VCaP (cell line): ENCODE results near the gene OCLN.
"Not testable (repeated sequence)": the region's sequence is repeated elsewhere in the genome, so short reads cannot be mapped to it uniquely, and the experiment has no call there.

Experiments used
- H3K27ac ChIP-seq: fragments of 450-650 bp; 2 replicates; pipeline ENCODE4 v1.5.1; 2017
- TF ChIP-seq, protein P1 (sequence below): fragments of 450-650 bp; conservative IDR thresholded peaks from 2 replicates; pipeline ENCODE4 v1.5.1; 2017; ENCODE audit warnings: mild to moderate bottlenecking, moderate library complexity

Gene OCLN

DNA sequence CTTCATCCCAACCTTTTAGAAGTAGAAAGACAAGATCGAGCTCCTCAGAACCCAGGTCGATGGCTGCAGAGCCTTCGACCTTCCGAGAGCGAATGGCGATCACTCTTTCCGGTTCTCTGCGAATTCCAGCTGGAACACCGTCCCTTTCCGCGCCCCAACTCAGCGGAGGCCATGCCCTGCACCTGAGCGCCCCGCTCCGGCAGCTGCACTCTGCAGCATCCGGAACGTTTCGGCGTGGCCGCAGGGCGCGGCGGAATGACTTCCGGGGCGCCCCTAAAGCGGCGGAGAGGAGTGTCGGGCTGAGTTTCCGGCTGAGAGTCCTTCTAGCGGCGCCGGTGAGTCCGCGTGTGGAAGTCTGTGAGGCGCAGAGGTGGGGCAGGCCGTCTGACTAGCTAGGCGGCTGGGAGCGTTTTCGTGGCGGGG lies 67.3 kb downstream of the OCLN start, which contains the start of gene GTF2H2C:
GTF2H2C (plus strand) TSS at position 284 of the 423 bp plus-strand sequence. CDS start 4,942 bp downstream, outside the sequence.
- TF ChIP-seq, protein P1, sequence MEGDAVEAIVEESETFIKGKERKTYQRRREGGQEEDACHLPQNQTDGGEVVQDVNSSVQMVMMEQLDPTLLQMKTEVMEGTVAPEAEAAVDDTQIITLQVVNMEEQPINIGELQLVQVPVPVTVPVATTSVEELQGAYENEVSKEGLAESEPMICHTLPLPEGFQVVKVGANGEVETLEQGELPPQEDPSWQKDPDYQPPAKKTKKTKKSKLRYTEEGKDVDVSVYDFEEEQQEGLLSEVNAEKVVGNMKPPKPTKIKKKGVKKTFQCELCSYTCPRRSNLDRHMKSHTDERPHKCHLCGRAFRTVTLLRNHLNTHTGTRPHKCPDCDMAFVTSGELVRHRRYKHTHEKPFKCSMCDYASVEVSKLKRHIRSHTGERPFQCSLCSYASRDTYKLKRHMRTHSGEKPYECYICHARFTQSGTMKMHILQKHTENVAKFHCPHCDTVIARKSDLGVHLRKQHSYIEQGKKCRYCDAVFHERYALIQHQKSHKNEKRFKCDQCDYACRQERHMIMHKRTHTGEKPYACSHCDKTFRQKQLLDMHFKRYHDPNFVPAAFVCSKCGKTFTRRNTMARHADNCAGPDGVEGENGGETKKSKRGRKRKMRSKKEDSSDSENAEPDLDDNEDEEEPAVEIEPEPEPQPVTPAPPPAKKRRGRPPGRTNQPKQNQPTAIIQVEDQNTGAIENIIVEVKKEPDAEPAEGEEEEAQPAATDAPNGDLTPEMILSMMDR, result peak; percentile 20; the same call in 1 of the 2 replicates
- H3K27ac ChIP-seq, result peak within 1 kb of the TSS; percentile 71

DNA sequence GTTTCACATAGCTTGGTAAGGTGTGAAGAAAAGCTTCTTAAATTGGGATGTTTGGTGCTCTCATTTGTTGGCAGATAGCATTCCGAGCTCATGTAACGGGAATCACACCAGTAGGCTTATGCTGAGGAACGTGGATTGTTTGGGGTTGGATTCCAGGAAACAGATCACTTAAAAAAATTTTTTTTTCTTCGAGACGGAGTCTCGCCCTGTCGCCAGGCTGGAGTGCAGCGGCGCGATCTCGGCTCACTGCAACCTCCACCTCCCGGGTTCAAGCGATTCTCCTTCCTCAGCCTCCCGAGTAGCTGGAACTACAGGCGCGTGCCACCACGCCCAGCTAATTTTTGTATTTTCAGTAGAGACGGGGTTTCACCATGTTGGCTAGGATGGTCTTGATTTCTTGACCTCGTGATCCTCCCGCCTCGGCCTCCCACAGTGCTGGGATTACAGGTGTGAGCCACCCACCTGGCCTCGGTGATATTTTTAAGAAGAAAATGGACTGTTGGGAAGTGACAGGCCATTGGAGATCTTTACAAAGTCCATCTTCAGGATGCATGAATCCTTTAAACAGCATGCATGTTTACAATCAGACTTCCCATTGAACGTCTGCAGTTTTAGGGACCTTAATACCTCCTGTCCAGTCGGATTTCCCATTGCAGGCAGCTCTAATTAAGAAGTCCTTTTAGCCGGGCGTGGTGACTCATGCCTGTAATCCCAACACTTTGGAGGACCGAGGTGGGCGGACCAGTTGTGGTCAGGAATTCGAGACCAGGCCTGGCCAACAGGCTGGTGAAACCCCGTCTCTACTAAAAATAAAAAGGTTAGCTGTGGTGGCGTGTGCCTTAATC lies 68.2 kb downstream of the OCLN start:
- H3K27ac ChIP-seq, result not testable (repeated sequence)

DNA sequence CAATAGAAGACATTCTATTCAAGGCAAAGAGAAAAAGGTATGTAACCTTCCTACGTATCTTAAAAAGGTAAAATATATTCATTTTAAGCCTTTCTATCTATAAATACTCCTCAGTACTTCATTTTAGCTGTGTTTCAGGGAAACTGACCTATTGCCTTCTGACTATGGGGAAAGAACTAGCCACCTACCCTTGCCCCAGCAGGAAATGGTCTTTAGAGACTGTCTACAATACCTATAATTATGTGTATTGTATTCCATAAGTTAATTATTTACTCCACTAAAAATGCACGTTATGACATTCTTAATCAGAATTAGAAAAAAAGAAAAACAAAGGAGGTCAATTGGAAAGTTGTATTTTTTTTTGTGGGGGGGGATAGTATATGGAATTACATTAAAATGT lies 73.6 kb downstream of the OCLN start:
- H3K27ac ChIP-seq, result not testable (repeated sequence)

DNA sequence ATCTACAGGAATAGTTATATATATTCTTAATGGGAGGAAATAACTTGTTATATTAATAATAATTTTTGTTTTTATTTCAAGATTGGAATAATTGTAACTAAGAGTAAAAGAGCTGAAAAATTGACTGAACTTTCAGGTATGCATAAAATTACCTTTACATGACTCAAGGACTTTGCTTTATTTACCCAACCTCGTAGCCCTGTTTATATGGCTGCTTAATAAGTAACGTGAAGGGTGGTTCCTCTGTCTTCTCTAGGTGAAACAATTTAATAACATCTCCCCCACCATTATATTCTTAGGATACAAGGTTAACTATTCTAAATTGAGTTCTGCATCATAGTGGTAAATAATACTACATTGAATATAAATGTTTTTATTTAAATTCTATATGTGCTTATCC lies 75.5 kb downstream of the OCLN start:
- not testable (repeated sequence) for H3K27ac ChIP-seq

DNA sequence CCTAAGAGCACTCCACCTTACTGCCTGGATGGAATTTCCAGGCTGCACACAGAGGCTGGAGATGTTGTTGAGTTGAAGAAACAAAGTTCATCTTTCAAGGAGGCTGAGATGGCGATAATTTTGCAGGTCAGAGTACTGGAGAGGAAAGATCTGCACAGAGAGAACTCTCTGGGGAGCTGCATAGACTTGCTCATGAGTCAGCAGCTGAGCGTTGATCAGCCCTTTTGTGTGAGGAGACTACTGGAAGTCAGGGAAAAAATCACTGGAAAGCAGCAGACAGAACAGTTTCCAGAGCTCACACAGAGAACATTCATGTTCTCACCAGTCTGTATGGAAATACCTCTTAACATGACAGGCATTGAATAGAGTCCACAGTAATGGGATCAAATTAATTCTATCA lies 90.8 kb downstream of the OCLN start:
- H3K27ac ChIP-seq, result not testable (repeated sequence)

DNA sequence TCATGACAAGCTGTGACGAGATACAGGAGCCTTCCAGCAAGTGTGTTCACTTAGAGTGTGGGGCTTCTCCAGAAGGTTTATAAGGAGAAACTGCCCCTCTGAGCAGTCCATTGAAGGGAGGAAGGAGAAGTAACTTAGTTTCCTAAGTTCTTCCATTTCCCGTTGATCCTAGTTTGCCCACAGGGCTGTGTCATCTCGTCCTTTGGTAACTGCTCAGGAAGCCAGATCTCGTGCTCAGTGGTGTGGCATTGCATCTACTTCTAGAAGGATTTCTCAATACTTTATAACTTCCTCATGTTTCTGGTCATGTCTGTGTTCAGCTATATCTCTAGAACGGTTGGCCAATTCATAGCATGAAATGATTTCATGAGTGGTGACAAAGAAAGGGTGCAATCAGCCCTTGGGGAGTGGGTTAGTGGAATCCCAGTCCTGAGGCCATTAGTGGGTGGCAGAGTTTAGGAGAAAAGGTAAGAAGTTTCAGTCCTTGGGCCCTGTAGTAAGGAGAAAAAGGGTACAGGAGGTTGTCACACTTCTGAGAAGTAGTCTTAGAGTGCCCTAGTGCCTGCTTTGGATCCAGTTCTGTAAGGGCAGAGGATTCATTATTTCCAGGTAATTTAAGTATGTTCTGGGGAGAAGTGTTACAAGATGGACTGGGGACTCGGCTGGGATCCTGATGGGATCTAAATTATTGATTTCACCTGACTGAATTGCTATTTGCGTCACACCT lies 103.7 kb downstream of the OCLN start:
- not testable (repeated sequence) for H3K27ac ChIP-seq

DNA sequence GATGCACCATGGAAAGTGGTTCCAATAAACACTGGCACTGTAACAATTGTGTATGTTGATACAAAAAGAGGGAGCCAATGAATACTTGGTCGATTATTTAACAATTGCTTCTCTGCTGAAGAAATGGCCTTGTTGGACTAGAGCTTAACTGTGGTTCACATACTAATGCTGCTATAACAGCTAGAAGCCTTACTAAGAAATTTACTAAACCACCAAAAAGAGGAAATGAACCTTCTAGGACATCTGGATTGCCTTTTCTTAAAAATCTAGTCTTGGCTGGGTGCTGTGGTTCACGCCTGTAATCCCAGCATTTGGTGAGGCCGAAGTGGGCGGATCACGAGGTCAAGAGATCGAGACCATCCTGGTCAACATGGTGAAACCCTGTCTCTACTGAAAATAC lies 109.4 kb downstream of the OCLN start:
- H3K27ac ChIP-seq, result not testable (repeated sequence)

DNA sequence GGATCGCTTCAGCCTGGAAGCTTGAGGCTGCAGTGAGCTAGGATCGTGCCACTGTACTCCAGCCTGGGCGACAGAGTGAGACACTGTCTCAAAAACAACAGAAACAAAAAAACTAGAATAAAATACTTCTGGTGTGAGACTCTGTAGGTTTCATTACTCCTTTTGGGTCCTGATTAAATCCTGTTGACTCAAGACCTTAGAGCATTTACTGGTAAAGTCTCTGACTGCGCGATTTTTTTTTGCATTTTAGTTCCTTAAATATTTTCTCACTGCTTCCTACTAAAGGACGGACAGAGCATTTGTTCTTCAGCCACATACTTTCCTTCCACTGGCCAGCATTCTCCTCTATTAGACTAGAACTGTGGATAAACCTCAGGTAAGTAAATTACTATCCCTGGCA lies 114.2 kb downstream of the OCLN start:
- not testable (repeated sequence) for H3K27ac ChIP-seq
